ENCODE measurements around the gene RBL1.
"Not testable (repeated sequence)": the region's sequence is repeated elsewhere in the genome, so short reads cannot be mapped to it uniquely, and the experiment has no call there.

Gene RBL1

DNA sequence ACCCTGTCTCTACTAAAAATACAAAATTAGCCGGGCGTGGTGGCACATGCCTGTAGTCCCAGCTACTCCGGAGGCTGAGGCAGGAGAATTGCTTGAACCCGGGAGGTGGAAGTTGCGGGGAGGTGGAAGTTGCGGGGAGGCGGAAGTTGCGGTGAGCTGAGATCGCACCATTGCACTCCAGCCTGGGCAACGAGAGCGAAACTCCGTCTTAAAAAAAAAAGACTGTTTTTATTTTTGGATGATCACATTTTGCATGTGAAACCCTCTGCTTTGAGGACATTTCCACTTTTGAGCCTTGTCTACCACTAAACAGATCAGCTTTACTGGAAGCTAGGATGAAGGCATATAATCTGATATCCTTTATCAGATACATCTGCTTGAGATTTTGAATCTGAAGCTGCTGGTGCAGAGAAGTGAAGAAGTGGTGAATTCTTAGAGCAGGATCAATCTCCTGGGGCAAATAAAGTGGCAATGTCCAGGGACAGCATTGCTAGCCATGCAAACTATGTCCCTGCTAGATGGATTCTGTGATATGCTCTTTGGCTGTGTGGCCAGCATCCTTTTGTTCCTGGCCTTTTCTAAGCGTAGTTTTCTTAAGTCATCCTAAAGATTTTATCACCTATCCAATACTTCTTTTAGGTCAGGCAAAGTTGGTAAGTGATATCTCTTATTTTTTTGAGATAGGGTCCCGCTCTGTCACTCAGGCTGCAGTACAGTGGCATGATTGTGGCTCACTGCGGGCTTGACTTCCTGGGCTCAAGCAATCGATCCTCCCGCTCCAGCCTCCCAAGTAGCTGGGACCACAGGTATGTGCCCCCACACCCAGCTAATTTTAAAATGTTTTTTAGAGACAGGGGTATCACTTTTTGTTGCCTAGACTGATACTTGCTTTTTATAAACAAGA lies 23.3 kb downstream of the RBL1 start:
- DNase-seq (ENCODE audit: low read depth in 2 of 2), result no peak

DNA sequence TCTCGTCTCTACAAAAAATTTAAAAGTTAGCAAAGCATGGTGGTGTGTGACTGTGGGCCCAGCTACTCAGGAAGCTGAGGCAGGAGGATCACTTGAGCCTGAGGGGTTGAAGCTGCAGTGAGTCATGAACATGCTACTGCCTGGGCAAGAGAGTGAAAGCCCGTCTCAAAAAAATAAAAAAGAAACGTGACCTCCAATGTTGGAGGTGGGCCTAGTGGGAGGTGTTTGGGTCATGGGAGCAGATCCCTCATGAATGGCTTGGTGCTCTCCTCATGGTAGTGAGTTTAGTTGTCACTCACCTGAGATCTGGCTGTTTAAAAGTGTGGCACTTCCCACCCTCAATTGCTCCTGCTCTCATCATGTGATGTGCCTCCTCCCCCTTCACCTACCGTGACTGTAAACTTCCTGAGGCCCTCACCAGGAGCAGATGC lies 24.3 kb downstream of the RBL1 start:
- peak in 1 of 2 donors; percentile 3 for DNase-seq (ENCODE audit: low read depth in 2 of 2)

DNA sequence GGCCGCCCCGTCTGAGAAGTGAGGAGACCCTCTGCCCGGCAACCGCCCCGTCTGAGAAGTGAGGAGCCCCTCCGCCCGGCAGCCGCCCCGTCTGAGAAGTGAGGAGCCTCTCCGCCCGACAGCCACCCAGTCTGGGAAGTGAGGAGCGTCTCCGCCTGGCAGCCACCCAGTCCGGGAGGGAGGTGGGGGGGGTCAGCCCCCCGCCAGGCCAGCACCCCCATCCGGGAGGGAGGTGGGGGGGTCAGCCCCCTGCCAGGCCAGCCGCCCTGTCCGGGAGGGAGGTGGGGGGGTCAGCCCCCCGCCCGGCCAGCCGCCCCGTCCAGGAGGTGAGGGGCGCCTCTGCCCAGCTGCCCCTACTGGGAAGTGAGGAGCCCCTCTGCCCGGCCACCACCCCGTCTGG lies 26.2 kb downstream of the RBL1 start:
- not testable (repeated sequence) for DNase-seq (ENCODE audit: low read depth in 2 of 2)

DNA sequence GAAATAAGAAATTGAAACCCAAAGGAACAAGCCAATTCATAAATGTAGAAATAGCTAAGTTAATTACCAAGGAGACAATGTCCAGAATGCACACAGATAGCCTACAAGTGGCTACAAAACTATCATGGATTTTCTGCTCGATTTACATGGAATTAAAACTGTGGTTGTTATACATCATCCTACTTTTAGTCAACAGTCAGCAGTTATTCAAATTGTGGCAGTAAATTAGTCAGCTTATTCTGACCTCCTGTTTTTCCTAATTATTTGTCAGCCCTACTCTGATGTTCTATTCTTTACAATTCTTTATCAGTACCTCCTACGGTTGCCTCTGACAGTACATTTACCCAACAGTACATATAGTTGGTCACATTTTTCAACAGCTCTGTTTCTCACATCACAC lies 29.6 kb downstream of the RBL1 start:
- no peak for DNase-seq (ENCODE audit: low read depth in 2 of 2)

DNA sequence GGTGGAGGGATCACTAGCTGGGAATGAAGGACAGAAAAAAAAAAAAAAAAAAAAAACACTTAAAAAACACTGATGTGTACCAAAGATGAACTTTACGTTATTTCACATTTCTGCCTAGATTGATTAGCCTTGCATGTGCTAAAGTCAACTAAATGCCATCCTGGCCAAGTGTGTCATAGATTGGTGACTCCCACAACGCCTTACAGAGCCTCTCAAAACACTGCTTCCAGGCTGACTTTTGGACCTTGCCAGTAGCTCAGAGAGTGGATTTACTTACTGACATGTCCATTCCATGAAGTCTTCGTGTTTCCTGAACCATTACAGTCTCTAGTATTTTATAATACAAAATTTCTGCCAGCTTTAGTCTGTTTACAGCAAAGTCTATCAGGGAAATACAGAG lies 40.5 kb downstream of the RBL1 start:
- no peak for DNase-seq (ENCODE audit: low read depth in 2 of 2)

DNA sequence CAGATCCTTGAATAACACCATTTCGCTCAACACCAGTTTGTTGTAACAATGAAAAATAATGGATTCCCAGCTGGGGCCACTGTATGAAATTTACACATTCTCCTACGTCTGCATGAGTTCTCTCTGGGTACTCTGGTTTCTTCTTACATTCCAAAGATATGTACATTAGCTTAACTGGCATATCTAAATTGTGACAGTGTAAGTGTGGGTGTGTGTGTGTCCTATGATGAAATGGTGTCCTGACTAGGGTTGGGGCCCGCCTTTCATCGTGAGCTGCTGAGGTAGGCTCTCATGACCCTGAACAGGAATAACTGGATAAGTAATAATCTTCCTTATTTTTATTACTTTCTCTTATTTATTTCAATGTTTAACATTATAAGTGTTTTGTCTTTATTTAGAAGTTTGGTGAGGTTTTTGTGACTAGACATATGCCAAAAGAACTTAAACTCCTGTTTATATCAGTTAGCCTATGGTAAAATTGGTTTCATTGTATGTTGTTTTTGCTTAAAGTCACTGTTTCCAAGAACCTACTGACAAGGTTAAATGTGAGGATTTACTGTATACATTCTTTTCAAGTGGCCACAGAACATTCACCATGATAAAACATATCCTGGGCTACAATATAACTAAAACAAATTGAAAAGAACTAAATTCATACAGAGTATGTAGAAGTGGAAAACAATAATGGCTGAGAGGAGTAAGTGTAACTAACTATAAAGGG lies 42.4 kb downstream of the RBL1 start:
- DNase-seq (ENCODE audit: low read depth in 2 of 2), result no peak

DNA sequence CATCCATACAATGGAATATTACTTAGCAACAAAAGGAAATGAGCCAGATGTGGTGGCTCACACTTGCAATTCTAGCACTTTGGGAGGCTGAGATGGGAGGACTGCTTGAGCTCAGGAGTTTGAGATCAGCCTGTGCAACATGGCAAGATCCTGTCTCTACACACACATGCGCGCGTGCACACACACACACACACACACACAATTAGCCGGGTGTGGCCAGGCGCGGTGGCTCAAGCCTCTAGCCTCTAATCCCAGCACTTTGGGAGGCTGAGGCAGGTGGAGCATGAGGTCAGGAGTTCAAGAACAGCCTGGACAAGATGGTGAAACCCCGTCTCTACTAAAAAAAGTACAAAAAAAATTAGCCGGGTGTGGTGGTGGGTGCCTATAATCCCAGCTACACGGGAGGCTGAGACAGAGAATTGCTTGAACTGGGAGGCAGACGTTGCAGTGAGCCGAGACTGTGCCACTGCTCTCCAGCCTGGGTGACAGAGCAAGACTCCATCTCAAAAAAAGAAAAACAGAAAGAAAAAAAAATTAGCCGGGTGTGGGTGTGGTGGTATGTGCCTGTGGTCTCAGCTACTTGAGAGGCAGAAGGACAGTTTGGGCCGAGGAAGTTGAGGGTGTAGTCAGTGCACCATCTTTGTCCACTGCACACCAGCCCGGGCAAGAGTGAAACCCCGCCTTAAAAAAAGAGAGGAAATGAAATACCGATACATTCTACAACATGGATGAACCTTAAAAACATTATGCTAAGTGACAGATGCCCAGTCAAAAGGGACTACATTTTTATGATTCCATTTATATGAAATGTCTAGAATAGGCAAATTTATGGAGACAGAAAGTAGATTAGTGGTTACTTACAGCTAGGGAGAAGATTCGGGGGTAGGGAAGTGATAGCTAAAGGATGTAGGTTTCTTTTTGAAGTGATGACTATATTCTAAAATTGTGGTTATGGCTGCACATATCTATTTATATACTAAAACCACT lies 52.5 kb downstream of the RBL1 start:
- peak in 1 of 2 donors; percentile 7 for DNase-seq (ENCODE audit: low read depth in 2 of 2)

DNA sequence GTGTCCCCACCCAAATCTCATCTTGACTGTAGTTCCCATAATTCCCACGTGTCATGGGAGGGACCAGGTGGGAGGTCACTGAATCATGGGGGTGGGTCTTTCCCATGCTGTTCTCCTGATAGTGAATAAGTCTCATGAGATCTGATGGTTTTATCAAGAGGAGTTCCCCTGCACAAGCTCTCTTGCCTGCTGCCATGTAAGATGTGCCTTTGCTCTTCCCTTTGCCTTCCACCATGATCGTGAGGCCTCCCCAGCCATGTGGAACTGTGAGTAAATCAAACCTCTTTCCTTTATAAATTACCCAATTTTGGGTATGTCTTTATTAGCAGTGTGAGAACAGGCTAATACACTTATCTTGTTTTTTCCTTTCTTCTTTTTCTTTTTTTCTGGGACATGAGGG lies 56.4 kb downstream of the RBL1 start:
- not testable (repeated sequence) for DNase-seq (ENCODE audit: low read depth in 2 of 2)

DNA sequence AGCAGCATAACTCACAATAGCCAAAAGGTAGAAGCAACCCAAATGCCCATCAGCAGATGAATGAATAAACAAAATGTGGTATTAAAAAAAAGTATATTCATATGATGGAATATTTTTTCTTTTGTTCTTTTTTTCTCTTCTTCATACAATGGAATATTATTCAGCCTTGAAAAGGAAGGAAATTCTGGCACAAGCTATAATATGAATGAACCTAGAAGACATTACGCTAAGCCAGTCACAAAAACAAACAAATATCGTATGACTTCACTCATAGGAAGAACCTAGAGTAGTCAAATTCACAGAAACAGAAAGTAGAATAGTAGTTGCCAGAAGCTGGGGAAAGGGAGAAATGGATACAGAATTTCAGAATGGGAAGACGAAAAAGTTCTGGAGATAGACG lies 63.7 kb downstream of the RBL1 start:
- no peak for DNase-seq (ENCODE audit: low read depth in 2 of 2)

DNA sequence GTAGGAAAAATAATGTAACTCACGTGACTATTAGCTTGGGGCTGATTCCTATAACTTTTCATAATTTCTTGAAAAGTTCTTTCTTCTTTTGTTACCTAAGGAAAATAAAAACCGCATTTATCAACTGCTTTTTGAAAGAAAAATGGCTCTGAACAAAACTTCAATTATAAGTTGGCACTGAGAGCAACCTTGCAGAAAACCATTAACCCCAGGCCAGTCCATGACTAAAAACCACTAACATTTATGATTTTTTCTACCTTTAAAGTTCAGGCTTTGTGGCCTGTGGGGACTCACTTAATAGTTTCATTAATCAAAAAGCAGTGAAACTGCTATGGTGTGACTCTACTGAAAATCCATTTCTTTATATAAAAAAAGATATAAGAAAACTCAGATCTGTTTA lies 75.2 kb downstream of the RBL1 start:
- no peak for DNase-seq (ENCODE audit: low read depth in 2 of 2)

DNA sequence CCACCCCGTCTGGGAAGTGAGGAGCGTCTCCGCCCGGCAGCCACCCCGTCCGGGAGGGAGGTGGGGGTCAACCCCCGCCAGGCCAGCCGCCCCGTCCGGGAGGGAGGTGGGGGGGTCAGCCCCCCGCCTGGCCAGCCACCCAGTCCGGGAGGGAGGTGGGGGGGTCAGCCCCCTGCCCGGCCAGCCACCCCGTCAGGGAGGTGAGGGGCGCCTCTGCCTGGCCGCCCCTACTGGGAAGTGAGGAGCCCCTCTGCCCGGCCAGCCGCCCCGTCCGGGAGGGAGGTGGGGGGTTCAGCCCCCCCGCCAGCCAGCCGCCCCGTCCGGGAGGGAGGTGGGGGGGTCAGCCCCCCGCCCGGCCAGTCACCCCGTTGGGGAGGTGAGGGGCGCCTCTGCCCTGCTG lies 83.2 kb downstream of the RBL1 start:
- not testable (repeated sequence) for DNase-seq (ENCODE audit: low read depth in 2 of 2)

DNA sequence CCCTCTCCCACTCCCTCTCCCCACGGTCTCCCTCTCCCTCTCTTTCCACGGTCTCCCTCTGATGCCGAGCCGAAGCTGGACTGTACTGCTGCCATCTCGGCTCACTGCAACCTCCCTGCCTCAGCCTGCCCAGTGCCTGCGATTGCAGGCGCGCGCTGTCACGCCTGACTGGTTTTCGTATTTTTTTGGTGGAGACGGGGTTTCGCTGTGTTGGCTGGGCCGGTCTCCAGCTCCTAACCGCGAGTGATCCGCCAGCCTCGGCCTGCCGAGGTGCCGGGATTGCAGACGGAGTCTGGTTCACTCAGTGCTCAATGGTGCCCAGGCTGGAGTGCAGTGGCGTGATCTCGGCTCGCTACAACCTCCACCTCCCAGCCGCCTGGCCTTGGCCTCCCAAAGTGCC lies 83.9 kb downstream of the RBL1 start:
- not testable (repeated sequence) for DNase-seq (ENCODE audit: low read depth in 2 of 2)

DNA sequence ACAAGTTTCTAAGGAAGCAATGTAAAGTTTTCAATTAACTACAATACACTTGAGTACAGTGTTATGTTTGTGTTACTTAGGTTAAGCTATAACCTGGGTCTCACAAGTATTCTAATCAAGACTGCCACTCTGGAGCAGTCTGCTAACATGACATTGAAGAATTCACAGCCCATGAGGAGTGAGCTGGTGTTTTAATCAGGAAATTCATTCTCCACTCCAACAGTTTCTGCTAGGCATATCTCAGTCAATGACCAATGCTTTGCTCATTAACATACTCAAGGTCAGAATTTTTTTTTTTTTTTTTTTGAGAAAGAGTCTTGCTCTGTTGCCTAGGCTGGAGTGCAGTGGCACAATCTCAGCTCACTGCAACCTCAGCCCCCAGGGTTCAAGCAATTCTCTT lies 84.7 kb downstream of the RBL1 start:
- no peak for DNase-seq (ENCODE audit: low read depth in 2 of 2)

DNA sequence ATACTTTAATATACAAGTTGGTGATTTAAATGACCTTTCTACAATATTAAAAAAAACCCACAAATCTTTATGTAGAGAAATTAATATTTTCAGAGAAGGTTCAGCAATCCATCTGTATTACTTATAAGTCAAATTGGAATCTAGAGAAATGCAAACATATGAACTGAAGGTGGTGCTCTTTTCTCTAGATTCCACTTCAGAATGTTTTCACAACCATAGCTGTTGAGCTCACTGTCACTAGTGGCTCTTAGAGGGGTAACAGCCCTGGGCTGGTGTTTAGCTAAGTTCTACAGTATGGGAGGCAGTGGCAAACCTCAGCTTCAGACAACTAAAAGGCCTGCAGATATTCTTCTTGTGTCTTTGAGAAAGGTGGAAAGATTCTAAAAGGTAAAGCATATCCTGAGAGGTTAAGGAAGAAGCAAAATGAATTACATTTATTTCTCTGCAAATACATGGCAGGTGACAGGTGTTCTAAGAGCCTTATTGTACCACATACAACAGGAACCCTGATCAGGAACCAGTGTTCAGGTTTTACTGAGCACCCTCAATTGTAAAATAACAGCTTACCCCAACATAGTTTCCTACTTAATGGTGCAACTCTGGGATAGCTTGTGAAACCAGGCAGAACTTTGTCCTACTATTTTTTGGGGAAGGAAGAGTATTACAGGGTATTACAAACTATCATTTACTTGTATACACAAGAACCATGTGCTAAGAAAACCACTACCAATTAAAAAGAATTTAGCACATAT lies 87.7 kb downstream of the RBL1 start:
- peak in 1 of 2 donors; percentile 0 for DNase-seq (ENCODE audit: low read depth in 2 of 2)

DNA sequence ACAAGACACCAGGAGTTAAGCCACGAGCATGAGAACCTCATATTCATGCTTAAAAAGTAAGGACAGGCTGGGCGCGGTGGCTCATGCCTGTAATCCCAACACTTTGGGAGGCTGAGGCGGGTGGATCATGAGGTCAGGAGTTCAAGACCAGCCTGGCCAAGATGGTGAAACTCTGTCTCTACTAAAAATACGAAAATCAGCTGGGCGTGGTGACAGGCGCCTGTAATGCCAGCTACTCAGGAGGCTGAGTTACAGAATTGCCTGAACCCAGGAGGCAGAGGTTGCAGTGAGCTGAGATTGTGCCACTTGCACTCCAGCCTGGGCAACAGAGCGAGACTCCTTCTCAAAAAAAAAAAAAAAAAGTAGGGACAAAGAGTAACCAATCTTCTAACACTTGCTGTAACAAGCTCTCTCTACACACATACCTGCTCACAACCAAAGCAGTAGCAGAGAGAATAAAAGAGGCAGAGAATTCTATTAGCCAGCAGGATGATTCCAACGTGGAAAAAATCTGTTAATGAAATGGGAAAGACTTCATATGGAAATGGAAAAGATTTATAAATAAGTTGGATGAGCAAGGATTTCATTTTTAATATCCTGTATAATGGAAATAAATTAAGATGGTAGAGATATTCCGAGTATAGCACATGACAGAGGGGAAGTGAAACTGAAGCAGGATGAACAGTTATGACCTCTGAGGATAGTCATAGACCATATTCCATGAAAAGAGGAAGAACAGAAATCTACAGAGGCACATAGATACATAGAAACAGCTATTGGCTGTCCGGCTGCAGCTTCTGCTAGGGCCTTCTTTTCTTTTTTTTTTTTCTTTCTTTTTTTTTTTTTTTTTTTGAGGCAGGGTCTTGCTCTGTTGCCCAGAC lies 90.5 kb downstream of the RBL1 start:
- DNase-seq (ENCODE audit: low read depth in 2 of 2), result not testable (repeated sequence)

DNA sequence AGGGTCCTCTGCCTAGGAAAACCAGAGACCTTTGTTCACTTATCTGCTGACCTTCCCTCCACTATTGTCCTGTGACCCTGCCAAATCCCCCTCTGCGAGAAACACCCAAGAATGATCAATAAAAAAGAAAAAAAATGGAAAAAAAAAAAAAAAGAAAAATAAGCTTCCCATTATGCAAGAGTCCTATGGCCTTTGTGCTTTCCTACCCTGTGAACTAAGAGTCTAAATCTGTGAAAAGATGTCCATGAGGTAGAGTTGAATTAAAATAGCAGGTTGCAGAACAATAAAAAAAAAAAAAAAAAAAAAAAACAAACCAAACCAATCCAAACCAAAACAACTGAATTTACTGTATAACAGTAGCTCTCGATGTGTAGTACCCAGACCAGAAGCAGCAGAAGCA lies 94.2 kb downstream of the RBL1 start:
- DNase-seq (ENCODE audit: low read depth in 2 of 2), result not testable (repeated sequence)

DNA sequence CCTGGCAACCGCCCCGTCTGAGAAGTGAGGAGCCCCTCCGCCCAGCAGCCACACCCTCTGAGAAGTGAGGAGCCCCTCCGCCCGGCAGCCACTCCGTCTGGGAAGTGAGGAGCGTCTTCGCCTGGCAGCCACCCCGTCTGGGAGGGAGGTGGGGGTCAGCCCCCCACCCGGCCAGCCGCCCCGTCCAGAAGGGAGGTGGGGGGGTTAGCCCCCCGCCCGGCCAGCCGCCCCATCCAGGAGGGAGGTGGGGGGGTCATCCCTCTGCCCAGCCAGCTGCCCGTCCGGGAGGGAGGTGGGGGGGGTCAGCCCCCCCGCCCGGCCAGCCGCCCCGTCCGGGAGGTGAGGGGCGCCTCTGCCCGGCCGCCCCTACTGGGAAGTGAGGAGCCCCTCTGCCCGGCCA lies 95.6 kb downstream of the RBL1 start:
- not testable (repeated sequence) for DNase-seq (ENCODE audit: low read depth in 2 of 2)

DNA sequence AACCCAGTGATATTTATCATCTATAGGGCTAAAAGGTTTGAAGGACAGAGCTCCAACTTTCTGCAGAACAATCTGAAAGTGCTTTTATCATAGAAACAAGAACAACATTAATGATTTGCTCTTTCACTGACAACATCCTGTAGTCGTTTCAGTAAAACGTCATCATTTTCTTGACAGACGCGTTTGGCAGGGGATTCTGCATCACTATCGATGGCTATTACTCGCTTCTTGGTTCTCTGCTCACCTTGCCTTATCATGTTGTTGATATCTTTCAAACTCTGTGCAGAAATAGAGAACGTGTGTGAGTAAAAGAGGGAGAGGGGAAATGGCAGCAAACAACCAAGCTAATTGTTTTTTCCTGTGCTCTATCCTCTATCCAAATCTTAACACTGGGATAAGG lies 97.1 kb downstream of the RBL1 start:
- DNase-seq (ENCODE audit: low read depth in 2 of 2), result no peak

DNA sequence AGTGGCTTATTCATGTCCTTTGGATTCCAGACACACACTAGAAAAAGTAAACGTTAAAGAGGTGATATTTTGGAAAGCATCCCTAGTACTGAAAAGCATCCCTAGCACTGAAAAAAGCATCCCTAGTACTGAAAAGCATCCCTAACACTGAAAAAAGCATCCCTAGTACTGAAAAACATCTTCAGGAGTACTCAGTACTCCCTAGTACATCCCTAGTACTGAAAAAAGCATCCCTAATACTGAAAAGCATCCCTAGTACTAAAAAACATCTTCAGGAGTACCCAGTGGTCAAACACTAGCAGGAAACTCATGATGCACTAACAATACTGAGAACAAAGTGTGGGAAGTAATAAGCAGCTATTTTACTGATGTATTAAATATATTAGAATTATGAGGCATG lies 98.7 kb downstream of the RBL1 start:
- no peak for DNase-seq (ENCODE audit: low read depth in 2 of 2)

DNA sequence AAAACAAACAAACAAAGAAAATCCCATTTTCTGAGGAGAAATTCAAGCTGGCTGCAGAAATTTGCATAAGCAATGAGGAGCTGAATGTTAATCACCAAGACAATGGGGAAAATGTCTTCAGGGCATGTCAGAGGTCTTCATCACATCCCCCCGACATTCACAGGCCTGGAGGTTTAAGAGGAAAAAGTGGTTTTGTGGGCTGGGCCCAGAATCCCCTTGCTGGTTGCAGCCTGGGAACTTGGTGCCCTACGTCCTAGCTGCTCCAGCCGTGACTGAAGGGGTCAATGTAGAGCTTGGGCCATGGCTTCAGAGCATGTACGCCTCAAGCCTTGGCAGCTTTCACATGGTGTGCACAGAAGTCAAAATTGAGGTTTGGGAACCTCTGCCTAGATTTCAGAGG lies 101.6 kb downstream of the RBL1 start:
- DNase-seq (ENCODE audit: low read depth in 2 of 2), result not testable (repeated sequence)
